C4-2B (cell line): ENCODE data around the gene ZNF205.

Experiments
- CTCF ChIP-seq: fragments of 450-650 bp; conservative IDR thresholded peaks from 2 replicates; pipeline ENCODE4 v1.5.1; 2017; ENCODE audit warnings: mild to moderate bottlenecking
- ZFX ChIP-seq: fragments of 450-650 bp; IDR thresholded peaks from 2 replicates; pipeline ENCODE4 v1.6.1; 2017

- no peak for TF ChIP-seq CTCF
- no peak for TF ChIP-seq ZFX
Observed at GRCh38 chr16:3141781-3142311, 29.5 kb downstream of the ZNF205 start.
